C4-2B (cell line): Measurements from ENCODE around the gene METAP1D.

Experiments used
- CTCF ChIP-seq: fragments of 450-650 bp; conservative IDR thresholded peaks from 2 replicates; pipeline ENCODE4 v1.5.1; 2017; ENCODE audit warnings: mild to moderate bottlenecking
- ZFX ChIP-seq: fragments of 450-650 bp; IDR thresholded peaks from 2 replicates; pipeline ENCODE4 v1.6.1; 2017

DNA sequence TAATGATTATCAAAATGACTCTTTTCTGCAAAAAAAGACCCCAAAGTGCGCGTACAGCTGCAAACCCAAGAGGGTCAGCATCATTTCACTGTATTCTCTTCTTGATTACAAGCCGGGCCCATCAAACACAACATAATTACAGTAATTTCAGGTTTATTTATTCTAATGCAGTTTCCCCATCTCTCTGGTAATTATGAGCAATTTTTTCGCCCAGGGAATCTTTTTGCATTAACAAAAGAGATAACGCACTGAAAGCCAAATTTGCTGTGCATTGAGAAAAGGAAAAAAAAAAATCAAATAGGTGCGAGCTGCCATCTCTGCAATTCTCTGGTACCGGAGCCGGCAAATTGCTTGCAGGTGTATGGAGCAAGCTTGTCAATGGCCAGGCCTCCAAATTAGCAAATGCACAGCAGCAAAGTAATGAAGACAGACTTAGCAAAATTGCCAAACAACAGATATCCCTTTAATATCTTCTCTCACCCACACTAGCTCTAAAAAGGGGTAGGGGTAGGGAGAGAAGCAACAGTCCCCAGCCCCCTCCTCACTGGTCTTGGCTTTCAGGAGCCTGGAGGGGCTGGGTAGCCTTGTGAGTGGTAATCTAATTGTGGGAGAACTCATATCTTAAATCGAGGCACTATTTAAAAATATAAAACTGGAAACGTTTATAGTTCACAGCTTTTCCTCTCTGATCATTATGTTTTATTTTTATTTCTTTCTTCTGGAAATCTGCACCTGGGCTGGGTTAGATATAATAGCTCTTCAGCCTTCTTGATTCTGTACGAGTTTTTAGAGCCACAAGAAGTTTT lies 92.2 kb downstream of the METAP1D start:
- TF ChIP-seq CTCF (no peak), ZFX (no peak)
